Astrocyte of the spinal cord (primary cell): ENCODE results near the gene ADRA2C.

Source experiments
- DNase-seq: peaks from one replicate; pipeline ENCODE4 v3.0.0; 2011; ENCODE audit warnings: low read depth, low spot score
- H3K4me3 ChIP-seq: 2 replicates; pipeline ENCODE4 v1.5.1; 2011; ENCODE audit warnings: low read depth, mild to moderate bottlenecking, low read length, moderate library complexity
- in situ Hi-C: cut with HindIII; loops from 2 replicates; pipeline ENCODE4 v1.10.0; 2017; ENCODE audit warnings: low sequenced_read_pairs
- TF ChIP-seq, protein P1 (sequence below): IDR thresholded peaks from 2 replicates; pipeline ENCODE4 v1.5.1; 2012; ENCODE audit warnings: low read depth, mild to moderate bottlenecking, low read length, inconsistent platforms

Gene ADRA2C

DNA sequence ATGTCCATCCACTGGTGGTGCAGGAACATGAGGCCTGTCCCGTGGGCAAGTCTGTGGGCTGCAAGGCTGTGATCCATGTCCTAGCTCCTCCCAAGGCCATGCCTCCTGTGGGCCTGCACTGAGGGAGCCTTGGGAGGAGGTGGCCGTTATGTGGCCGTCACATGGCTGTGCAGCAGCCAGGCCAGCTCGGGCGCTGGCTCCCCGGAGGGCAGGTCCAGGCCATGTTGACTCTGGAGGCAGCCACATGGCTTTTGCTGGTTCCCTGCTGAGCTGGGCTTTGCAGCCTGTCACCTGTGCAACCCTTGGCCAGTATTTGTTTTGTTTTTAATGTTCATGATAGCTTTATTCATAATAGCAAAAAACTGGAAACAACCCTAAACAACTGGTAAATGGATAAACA is 13.3 kb downstream of the ADRA2C start:
- in situ Hi-C loops: no loop called here

DNA sequence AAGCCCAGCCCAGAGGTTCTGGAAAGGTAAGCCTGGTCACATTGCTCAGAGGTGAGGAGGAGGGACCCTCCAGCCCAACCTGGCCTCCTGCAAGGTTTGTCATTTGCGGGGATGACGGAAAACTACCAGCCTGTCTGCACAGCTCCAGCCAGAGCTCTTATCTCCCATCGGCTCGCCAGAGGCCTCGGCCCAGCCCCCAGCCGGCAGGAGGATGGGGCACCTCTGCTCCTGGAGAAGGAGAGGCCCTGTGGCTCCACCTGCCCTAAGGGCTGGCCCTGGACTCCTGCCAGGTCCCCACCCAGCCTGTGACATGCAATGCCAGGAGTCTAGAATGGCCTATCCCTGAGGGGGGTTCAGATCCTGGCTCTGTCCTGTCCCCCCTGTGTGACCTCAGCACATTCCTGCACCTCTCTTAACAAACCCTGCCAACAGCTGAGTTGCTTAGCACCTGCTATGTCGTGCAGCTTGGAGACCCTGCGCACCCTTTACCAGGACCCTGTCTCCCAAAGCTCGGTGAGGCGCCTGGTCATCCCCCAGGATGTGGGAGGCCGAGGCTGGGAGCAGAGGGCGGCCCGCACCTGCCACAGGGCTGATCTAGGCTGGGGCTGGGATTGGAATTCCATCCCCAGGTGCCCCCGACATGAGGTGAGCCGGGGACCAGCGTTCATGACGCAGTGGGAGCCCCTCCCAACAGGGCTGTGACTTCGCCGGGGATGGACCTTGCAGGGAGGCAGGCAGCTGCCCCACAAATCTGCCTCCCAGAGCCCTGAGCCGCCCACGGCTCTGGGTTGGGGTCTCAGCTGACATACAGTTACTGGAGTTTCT is 14.4 kb downstream of the ADRA2C start:
- H3K4me3 ChIP-seq: no peak overlapping the region
- DNase-seq: no peak
- in situ Hi-C loops: no loop called here
- TF ChIP-seq, protein P1, sequence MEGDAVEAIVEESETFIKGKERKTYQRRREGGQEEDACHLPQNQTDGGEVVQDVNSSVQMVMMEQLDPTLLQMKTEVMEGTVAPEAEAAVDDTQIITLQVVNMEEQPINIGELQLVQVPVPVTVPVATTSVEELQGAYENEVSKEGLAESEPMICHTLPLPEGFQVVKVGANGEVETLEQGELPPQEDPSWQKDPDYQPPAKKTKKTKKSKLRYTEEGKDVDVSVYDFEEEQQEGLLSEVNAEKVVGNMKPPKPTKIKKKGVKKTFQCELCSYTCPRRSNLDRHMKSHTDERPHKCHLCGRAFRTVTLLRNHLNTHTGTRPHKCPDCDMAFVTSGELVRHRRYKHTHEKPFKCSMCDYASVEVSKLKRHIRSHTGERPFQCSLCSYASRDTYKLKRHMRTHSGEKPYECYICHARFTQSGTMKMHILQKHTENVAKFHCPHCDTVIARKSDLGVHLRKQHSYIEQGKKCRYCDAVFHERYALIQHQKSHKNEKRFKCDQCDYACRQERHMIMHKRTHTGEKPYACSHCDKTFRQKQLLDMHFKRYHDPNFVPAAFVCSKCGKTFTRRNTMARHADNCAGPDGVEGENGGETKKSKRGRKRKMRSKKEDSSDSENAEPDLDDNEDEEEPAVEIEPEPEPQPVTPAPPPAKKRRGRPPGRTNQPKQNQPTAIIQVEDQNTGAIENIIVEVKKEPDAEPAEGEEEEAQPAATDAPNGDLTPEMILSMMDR: no peak

More for the DNA sequence above, 13.3 kb downstream of the ADRA2C start:
- TF ChIP-seq, protein P1: no peak
- H3K4me3 ChIP-seq: no peak overlapping the region
- DNase-seq: no peak

GRCh38 chr4:3781193-3781886 is 15.2 kb downstream of the ADRA2C start:
- in situ Hi-C loops: no loop called here
- no peak overlapping the region for H3K4me3 ChIP-seq
- DNase-seq: no peak
- TF ChIP-seq, protein P1: no peak

DNA sequence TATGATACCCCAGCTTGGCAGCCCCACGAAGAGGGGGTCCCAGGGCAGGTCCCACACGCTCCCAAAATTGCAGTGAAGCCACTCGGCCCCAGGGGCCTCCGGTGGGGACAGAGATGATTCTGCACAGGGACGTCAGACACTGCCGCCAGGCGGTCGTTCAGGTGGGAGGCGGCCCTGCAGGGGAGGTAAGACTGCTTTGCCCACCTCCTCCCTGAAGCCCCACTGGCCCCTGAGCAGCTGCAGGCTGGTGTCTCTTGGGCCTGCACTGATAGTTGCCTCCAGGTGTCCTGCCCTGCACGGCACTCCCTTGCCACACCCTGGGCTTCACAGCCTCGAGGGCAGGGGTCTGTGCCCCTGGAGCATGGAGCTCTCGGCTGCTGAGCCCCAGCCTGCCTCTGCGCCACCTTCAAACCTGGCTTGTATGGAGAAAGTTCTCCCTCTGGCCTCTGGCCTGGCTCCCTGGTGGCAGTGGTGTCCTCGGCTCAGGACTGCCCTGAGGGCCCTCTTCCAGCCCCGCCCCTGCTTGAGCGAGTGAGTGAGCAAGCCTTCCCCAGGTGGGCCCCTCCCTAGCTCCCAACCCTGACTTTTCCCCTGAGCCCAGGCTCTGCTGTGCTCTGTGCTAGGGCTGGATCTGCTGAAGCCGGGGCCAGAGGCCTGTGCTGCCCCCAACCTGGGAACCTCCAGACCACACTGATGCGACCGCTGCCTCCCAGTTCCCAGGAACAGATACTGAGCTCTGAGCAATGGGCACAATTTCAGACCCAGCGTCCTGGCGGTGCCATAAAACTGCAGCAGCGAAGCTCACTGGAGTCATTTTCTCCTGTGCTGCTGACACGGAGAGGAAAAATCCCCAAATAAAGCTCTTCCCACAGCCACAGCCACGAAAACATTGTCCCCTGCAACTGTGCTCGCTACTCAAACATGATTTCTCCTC is 16.1 kb downstream of the ADRA2C start:
- no peak for DNase-seq
- TF ChIP-seq, protein P1: no peak
- H3K4me3 ChIP-seq: no peak overlapping the region
- in situ Hi-C loops: no loop called here

GRCh38 chr4:3783693-3784306 is 17.6 kb downstream of the ADRA2C start:
- no peak for DNase-seq
- no peak overlapping the region for H3K4me3 ChIP-seq
- in situ Hi-C loops: no loop called here
- TF ChIP-seq, protein P1: peak; percentile 10
